ENCODE results near the gene MFNG.
A peak's percentile ranks its signal among the peaks of the same experiment; 100 is the strongest.
"Not testable (repeated sequence)": the region's sequence is repeated elsewhere in the genome, so short reads cannot be mapped to it uniquely, and the experiment has no call there.

The MFNG gene, protein sequence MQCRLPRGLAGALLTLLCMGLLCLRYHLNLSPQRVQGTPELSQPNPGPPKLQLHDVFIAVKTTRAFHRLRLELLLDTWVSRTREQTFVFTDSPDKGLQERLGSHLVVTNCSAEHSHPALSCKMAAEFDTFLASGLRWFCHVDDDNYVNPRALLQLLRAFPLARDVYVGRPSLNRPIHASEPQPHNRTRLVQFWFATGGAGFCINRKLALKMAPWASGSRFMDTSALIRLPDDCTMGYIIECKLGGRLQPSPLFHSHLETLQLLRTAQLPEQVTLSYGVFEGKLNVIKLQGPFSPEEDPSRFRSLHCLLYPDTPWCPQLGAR

DNA sequence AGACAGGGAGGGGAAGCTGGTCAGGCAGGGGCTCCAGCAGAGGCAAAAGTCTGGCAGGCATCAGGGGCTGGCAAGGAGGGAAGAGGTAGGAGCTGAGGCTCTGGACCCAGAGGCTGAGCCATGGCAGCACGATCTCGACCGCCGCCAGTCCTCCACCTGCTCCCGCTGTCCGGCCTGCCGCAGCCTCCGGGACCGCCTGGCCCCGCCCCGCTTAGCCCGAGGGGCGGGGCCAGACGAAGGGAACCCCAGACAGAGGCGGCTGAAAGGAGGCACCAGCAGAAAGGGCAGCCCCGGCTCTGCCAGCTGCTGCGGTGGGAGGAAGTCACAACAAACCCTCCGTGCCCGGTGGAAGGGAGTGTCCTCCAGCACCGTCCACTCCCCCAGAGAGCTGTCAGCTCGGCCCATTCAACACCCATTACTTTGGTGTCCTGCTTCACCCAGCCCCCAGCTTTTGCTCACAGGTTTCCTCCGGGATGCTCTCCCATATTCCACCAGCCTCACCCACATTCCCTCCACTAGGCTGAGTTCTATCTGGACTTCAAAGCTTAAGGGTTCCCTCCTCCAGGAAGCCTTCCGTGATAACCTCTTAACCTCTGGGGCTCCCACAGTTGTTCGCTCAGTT lies at the start of gene MFNG:
Gene MFNG, minus strand, starts transcription at position 161 of the 622 bp plus-strand sequence. CDS start 207 bp downstream, outside the sequence.
- TF ChIP-seq ZFX (IDR thresholded peaks at IDR 0.05; ENCODE audit: borderline replicate concordance): no peak
- TF ChIP-seq, protein P1, sequence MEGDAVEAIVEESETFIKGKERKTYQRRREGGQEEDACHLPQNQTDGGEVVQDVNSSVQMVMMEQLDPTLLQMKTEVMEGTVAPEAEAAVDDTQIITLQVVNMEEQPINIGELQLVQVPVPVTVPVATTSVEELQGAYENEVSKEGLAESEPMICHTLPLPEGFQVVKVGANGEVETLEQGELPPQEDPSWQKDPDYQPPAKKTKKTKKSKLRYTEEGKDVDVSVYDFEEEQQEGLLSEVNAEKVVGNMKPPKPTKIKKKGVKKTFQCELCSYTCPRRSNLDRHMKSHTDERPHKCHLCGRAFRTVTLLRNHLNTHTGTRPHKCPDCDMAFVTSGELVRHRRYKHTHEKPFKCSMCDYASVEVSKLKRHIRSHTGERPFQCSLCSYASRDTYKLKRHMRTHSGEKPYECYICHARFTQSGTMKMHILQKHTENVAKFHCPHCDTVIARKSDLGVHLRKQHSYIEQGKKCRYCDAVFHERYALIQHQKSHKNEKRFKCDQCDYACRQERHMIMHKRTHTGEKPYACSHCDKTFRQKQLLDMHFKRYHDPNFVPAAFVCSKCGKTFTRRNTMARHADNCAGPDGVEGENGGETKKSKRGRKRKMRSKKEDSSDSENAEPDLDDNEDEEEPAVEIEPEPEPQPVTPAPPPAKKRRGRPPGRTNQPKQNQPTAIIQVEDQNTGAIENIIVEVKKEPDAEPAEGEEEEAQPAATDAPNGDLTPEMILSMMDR (IDR thresholded peaks at IDR 0.05): no peak
- no peak within 1 kb of the TSS for H3K27ac ChIP-seq

DNA sequence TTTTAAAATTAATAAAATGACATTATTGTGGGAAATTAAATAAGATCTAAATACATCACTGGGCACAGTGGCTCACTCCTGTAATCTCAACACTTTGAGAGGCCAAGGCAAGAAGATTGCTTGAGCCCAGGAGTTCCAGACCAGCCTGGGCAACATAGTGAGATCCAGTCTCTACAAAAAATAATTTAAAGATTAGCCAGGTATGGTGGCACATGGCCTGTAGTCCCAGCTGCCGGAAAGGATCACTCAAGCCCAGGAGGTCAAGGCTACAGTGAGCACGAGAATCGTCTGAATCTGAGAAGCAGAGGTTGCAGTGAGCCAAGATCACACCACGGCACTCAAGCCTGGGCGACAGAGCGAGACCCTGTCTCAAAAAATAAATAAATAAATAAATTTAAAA lies 49.0 kb upstream of the MFNG start:
- no peak for TF ChIP-seq ZFX (IDR thresholded peaks at IDR 0.05; ENCODE audit: borderline replicate concordance)
- TF ChIP-seq, protein P1 (IDR thresholded peaks at IDR 0.05): no peak
- H3K27ac ChIP-seq: no peak overlapping the region

DNA sequence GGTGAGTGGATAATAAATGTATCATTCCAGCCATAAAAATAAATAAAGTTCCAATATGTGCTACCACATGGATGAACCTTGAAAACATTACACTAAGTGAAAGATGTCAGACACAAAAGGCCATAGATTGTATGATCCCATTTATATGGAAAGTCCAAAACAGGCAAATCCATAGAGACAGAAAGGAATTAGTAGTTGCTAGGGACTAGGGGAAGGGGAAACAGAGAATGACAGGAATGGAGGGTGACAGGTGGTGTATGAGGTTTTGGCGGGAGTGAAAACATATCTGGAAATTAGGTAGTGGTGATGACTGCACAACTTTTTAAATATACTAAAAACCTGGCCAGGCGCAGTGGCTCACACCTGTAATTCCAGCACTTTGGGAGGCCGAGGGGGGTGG lies 48.3 kb upstream of the MFNG start:
- TF ChIP-seq, protein P1 (IDR thresholded peaks at IDR 0.05): no peak
- TF ChIP-seq ZFX (IDR thresholded peaks at IDR 0.05; ENCODE audit: borderline replicate concordance): no peak
- no peak overlapping the region for H3K27ac ChIP-seq

DNA sequence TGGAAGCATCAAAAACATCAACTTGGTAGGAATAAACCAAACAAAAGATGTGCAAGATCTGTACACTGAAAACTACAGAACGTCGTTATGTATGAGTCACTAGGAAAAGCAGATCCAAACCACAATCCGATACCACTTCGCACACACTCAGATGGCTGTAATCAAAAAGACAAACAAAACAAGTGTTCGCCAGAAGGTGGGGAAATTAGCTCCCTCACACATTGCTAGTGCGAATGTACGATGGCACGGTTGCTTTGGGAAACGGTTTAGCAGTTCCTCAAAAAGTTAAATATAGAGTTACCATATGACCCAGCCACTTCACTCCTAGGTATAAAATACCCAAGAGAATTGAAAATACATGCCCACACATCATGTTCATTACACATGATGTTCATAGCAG lies 47.8 kb upstream of the MFNG start:
- no peak for TF ChIP-seq ZFX (IDR thresholded peaks at IDR 0.05; ENCODE audit: borderline replicate concordance)
- TF ChIP-seq, protein P1 (IDR thresholded peaks at IDR 0.05): no peak
- H3K27ac ChIP-seq: no peak overlapping the region

DNA sequence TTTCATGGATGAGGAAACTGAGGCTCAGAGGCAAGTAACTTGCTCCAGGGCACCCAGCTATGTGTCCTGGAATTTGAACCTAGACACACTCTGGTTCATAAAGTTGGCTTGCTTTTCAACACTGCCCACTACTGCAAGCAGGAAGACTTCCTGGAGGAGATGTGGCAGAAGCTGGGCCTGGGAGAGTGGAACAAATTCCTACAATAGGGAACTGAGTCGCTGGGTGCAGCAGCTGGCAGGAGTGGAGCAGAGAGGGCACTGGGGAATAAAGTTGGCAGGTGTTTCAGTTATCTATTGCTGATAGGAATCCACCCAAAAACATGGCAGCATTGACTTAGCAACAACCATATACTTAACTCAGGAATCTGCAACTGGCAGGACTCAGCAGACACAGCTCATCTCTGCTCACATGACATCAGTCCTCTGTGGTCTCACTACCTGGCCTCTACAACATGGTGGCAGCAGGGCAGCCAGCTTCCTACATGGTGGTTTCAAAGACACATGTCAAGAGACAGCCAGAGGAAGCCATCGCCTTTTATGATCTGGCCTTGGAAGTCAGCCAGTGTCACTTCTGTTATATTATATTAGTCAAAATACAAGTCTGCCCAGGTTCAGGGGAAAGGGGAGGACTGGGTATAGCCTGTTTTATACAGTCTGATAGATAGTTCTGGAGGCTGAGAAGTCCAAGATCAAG lies 43.6 kb upstream of the MFNG start:
- H3K27ac ChIP-seq: peak overlapping the region; percentile 40
- TF ChIP-seq, protein P1 (IDR thresholded peaks at IDR 0.05): no peak

DNA sequence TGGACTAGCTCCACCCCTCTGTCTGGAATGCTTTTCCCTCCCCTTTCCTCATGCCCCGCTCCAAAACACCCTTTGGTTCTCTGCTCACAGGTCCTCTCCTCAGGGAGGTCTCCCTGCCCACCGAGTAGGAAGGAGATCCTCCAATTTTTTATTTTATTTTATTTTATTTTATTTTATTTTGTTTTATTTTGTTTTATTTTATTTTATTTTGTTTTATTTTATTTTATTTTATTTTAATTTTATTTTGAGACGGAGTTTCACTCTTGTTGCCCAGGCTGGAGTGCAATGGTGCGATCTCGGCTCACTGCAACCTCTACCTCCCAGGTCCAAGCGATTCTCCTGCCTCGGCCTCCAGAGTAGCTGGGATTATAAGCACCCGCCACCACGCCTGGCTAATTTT lies 41.8 kb upstream of the MFNG start:
- not testable (repeated sequence) for H3K27ac ChIP-seq

DNA sequence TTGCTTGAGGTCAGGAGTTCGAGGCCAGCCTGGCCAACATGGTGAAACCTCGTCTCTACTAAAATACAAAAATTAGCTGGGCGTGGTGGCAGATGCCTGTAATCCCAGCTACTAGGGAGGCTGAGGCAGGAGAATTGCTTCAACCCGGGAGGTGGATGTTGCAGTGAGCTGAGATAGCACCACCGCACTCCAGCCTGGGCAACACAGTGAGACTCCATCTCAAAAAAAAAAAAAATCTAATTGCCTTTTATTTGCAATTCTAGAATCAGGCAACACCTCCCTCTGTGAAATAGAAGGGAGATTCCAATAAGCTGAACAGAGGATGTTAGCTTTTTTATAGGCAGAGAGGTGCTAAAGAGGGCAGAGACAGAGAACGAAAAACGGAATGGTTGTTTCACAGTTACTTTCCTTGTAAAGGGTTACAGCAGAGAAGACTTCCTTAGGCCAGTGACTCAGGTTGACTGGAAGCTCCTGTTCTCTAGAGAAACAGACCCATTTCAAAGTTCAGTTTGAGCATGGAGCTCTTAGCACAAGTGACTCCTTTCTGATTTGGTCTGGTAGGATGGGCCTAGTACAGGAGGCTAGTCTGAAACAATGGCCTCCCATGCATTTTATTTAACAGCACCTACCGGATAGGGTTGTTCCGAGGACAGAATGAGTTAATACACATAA lies 41.0 kb upstream of the MFNG start:
- not testable (repeated sequence) for H3K27ac ChIP-seq

DNA sequence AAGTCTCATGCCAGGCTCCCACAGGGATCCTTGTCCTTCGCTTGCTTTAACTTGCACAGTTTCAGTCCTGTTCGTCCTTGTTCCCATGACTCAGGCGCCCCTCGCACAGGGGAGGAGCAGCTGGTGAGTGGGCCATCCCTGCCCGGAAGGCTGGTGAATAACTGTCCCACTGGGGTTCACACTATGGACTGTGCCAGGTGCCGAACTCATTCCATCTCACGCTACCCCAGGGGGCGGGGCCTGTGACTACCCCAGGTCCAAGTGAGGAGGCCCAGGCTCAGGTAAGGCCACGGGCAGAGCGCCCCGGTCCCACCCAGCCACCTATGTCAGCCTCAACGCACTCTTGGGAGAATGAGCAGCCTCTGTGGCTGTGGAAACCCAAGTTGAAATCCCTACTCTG lies 40.2 kb upstream of the MFNG start:
- H3K27ac ChIP-seq: no peak overlapping the region
- no peak for TF ChIP-seq ZFX (IDR thresholded peaks at IDR 0.05; ENCODE audit: borderline replicate concordance)
- TF ChIP-seq, protein P1 (IDR thresholded peaks at IDR 0.05): no peak

Measured in 22Rv1 (cell line).